Vagina (tissue), 2 donors: ENCODE results near the gene PFKFB4.

Experiments
- POLR2AphosphoS5 ChIP-seq, 2 donors: sonication (generic); formaldehyde crosslinking; IDR thresholded peaks; one replicate each; pipeline ENCODE4 v1.9.0; 2017; ENCODE audit warnings: antibody characterized with exemption in 2 of 2, mild to moderate bottlenecking in 2 of 2, low read depth in 1 of 2; ENCODE audit not compliant: insufficient read depth in 1 of 2
- TF ChIP-seq, protein P1 (sequence below), 3 experiments: fragments of 450-650 bp in 2 of 3; fragments of 200-600 bp in 1 of 3; sonication (generic) in 1 of 3; IDR thresholded peaks; one replicate each; pipeline ENCODE4 v1.5.1; 2017 to 2019; ENCODE audit warnings: antibody characterized with exemption in 3 of 3, mild to moderate bottlenecking in 2 of 3, moderate library complexity in 2 of 3

DNA sequence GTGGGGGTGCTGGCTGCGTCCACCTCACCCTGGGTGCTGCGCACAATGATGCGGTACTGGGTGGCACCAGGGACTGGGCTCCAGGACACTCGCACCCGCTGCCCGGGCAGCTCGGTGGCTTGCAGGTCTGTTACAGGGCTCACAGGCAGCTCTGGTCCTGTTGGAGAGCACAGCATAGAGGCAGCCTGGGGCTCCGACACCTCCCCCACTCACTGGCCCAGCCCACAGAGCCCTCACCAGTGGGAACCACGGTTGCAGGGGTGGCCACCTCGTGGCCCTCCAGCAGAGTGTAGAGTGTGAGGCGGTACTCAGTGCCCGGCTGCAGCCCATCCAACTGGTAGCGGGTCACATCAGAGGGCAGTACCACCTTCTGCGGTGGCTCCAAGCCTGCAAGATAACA, 34.8 kb upstream of the PFKFB4 start:
- TF ChIP-seq, protein P1, sequence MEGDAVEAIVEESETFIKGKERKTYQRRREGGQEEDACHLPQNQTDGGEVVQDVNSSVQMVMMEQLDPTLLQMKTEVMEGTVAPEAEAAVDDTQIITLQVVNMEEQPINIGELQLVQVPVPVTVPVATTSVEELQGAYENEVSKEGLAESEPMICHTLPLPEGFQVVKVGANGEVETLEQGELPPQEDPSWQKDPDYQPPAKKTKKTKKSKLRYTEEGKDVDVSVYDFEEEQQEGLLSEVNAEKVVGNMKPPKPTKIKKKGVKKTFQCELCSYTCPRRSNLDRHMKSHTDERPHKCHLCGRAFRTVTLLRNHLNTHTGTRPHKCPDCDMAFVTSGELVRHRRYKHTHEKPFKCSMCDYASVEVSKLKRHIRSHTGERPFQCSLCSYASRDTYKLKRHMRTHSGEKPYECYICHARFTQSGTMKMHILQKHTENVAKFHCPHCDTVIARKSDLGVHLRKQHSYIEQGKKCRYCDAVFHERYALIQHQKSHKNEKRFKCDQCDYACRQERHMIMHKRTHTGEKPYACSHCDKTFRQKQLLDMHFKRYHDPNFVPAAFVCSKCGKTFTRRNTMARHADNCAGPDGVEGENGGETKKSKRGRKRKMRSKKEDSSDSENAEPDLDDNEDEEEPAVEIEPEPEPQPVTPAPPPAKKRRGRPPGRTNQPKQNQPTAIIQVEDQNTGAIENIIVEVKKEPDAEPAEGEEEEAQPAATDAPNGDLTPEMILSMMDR (IDR thresholded peaks at IDR 0.05), result no peak
- no peak for TF ChIP-seq POLR2AphosphoS5 (IDR thresholded peaks at IDR 0.05; ENCODE audit: insufficient read depth in 1 of 2, low read depth in 1 of 2)
